Measurements from ENCODE around the gene DYNLRB2. TPM values are rescaled to one million over a fixed set of nuclear protein-coding genes. Genes with fewer than 3 reads are reported as not detected.

Gene DYNLRB2
- total and polyA plus RNA-seq, 7 donors, result 0.22 to 0.27 TPM; not detected in 5

DNA sequence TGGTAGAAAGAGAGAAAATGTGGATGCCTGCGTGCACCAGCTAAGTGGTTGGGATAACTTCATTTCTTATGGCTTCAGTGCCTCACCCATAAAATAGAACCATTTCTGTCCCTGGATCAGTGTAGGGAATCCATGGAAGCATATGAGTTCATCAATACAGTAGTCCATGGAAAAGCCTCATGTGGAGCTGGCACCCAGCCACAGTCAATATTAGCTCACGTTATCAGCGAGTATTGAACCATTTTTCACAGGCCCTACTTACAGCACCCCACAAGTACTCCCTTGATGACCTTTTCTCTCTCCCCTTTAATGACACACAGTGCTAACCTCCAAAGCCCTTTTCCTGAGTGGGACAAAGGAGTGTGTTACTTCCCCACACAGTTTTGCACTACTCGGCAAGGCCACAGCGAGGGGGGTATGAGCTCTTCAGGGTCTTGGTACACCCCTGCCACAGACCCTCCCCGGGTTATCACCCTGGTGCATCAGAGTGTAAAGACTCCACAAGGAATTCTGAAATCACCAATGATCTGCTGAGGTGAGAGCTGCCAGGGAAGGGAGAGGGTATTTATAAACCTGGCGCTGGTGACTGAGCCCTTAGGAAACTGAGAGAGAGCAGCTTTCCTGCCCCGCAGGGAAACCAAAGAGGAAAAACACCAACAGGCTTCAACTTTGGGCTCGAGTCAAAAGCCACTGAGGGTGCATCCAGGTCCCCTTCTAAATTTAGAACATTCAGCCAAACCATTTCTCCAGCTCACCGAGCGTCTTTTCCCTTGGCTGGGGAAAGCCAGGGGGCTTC lies 36.9 kb downstream of the DYNLRB2 start:
- no peaks in the 10 kb centered on the region for H3K9me3 ChIP-seq
- WGBS, 3 donors, result 75 to 76% (median 76%) methylated on average over 11 of the region's 11 CpGs

GRCh38 chr16:80580109-80580832 lies 39.5 kb downstream of the DYNLRB2 start:
- Histone ChIP-seq H3K9me3 (no peaks in the 10 kb centered on the region), H3K4me1 (no peaks in the 10 kb centered on the region)
- intact Hi-C loops (cut with DNase I), result no loop called here

More for the DNA sequence above, 36.9 kb downstream of the DYNLRB2 start:
- no peaks in the 10 kb centered on the region for H3K36me3 ChIP-seq (ENCODE audit: insufficient read depth in 1 of 2, low read depth in 1 of 2)
- DNase-seq (no peak), ATAC-seq (no peak)
- no peaks in the 10 kb centered on the region for H3K4me1 ChIP-seq
- no peak overlapping the region for H3K27ac ChIP-seq
- TF ChIP-seq, protein P1, sequence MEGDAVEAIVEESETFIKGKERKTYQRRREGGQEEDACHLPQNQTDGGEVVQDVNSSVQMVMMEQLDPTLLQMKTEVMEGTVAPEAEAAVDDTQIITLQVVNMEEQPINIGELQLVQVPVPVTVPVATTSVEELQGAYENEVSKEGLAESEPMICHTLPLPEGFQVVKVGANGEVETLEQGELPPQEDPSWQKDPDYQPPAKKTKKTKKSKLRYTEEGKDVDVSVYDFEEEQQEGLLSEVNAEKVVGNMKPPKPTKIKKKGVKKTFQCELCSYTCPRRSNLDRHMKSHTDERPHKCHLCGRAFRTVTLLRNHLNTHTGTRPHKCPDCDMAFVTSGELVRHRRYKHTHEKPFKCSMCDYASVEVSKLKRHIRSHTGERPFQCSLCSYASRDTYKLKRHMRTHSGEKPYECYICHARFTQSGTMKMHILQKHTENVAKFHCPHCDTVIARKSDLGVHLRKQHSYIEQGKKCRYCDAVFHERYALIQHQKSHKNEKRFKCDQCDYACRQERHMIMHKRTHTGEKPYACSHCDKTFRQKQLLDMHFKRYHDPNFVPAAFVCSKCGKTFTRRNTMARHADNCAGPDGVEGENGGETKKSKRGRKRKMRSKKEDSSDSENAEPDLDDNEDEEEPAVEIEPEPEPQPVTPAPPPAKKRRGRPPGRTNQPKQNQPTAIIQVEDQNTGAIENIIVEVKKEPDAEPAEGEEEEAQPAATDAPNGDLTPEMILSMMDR (IDR thresholded peaks at IDR 0.05), result no peak
- peaks cover 0 to 5% (median 4%) of the 10 kb centered on the region in 3 donors for H3K27me3 ChIP-seq (ENCODE audit: insufficient read depth in 3 of 3, low read length in 2 of 3)
- intact Hi-C loops (cut with DNase I), result no loop called here
- H3K4me3 ChIP-seq, result no peak overlapping the region

GRCh38 chr16:80583466-80583865 lies 42.7 kb downstream of the DYNLRB2 start:
- H3K4me3 ChIP-seq, result no peak overlapping the region
- no peak for DNase-seq
- WGBS, 3 donors, result 47 to 55% (median 52%) methylated on average over 3 of the region's 3 CpGs
- intact Hi-C loops (cut with DNase I), result no loop called here
- no peaks in the 10 kb centered on the region for H3K9me3 ChIP-seq
- peaks cover 0 to 5% (median 0%) of the 10 kb centered on the region in 3 donors for H3K27me3 ChIP-seq (ENCODE audit: insufficient read depth in 3 of 3, low read length in 2 of 3)
- no peaks in the 10 kb centered on the region for H3K4me1 ChIP-seq
- TF ChIP-seq, protein P1 (IDR thresholded peaks at IDR 0.05), result no peak
- ATAC-seq, result no peak
- H3K27ac ChIP-seq, result no peak overlapping the region
- H3K36me3 ChIP-seq (ENCODE audit: insufficient read depth in 1 of 2, low read depth in 1 of 2), result no peaks in the 10 kb centered on the region

More at GRCh38 chr16:80580109-80580832, 39.5 kb downstream of the DYNLRB2 start:
- H3K27me3 ChIP-seq (ENCODE audit: insufficient read depth in 3 of 3, low read length in 2 of 3), result peaks cover 0 to 5% (median 0%) of the 10 kb centered on the region in 3 donors
- no peak overlapping the region for H3K4me3 ChIP-seq
- TF ChIP-seq, protein P1 (IDR thresholded peaks at IDR 0.05), result no peak
- 80 to 91% (median 89%) methylated on average over 10 of the region's 10 CpGs for WGBS, 3 donors
- H3K36me3 ChIP-seq (ENCODE audit: insufficient read depth in 1 of 2, low read depth in 1 of 2), result no peaks in the 10 kb centered on the region
- ATAC-seq, result no peak
- H3K27ac ChIP-seq, result no peak overlapping the region
- DNase-seq, result no peak

- intact Hi-C loops (cut with DNase I), result no loop called here
- Histone ChIP-seq H3K9me3 (no peaks in the 10 kb centered on the region), H3K36me3 (ENCODE audit: insufficient read depth in 1 of 2, low read depth in 1 of 2) (no peaks in the 10 kb centered on the region), H3K4me1 (no peaks in the 10 kb centered on the region), H3K27ac (no peak overlapping the region), H3K27me3 (ENCODE audit: insufficient read depth in 3 of 3, low read length in 2 of 3) (peaks cover 0 to 7% (median 0%) of the 10 kb centered on the region in 3 donors), H3K4me3 (no peak overlapping the region)
- 81 to 89% (median 85%) methylated on average over 4 of the region's 4 CpGs for WGBS, 3 donors
- TF ChIP-seq, protein P1 (IDR thresholded peaks at IDR 0.05), result no peak
- DNase-seq (no peak), ATAC-seq (no peak)
Observed at GRCh38 chr16:80585764-80586163, 45.0 kb downstream of the DYNLRB2 start.
